ENCODE measurements around the gene FBXW10. TPM values are rescaled to one million over a fixed set of nuclear protein-coding genes. Genes with fewer than 3 reads are reported as not detected.
"Not testable (repeated sequence)": the region's sequence is repeated elsewhere in the genome, so short reads cannot be mapped to it uniquely, and the experiment has no call there.

FBXW10 gene
- total and polyA plus RNA-seq, 10 of the 15 experiments (the other 5 are each of a cell fraction or from before 2014, with no cell fraction given) = 0.01 to 0.11 TPM; not detected in 8

GRCh38 chr17:18755969-18756368 lies 12.1 kb downstream of the FBXW10 start:
- DNase-seq (ENCODE audit: low read depth, low spot score); in situ Hi-C loops (cut with MboI); ATAC-seq; POLR2A ChIA-PET; H2AFZ ChIP-seq (ENCODE audit: control insufficient read depth, low read depth, low read length); H3K4me2 ChIP-seq (ENCODE audit: control insufficient read depth, insufficient read depth); intact Hi-C loops (cut with micrococcal nuclease; ENCODE audit: unreplicated experiment); H3K36me3 ChIP-seq (ENCODE audit: control insufficient read depth in 2 of 2, insufficient read depth in 2 of 2, low read length in 1 of 2); BruUV-seq (replicated peaks); SMC1A ChIA-PET (ENCODE audit: uncharacterized antibody, unreplicated experiment); H3K27me3 ChIP-seq (replicated peaks in 1 of 2; ENCODE audit: control insufficient read depth in 2 of 2, insufficient read depth in 2 of 2, low read length in 1 of 2); H3K4me1 ChIP-seq (ENCODE audit: control insufficient read depth, insufficient read depth, low read length); RAD21 ChIA-PET (ENCODE audit: unreplicated experiment); CTCF ChIA-PET; H3K9ac ChIP-seq (ENCODE audit: control insufficient read depth, insufficient read depth, low read length); H3K27ac ChIP-seq (ENCODE audit: control insufficient read depth, insufficient read depth); H3K9me3 ChIP-seq (replicated peaks; ENCODE audit: control insufficient read depth, insufficient read depth, low read length); H4K20me1 ChIP-seq (ENCODE audit: control insufficient read depth, insufficient read depth); FAIRE-seq; H3K79me2 ChIP-seq (ENCODE audit: control insufficient read depth, insufficient read depth, low read length); H3K4me3 ChIP-seq: not testable (repeated sequence)
- WGBS (ENCODE audit: insufficient coverage, insufficient replicate concordance, low lambda C conversion rate, missing lambda C conversion rate) = 37% methylated on average over 4 of the region's 4 CpGs

- H3K4me1 ChIP-seq (ENCODE audit: control insufficient read depth, insufficient read depth, low read length); intact Hi-C loops (cut with micrococcal nuclease; ENCODE audit: unreplicated experiment); FAIRE-seq; BruUV-seq (replicated peaks); H2AFZ ChIP-seq (ENCODE audit: control insufficient read depth, low read depth, low read length); DNase-seq (ENCODE audit: low read depth, low spot score); POLR2A ChIA-PET; H3K4me2 ChIP-seq (ENCODE audit: control insufficient read depth, insufficient read depth); H3K27ac ChIP-seq (ENCODE audit: control insufficient read depth, insufficient read depth); RAD21 ChIA-PET (ENCODE audit: unreplicated experiment); SMC1A ChIA-PET (ENCODE audit: uncharacterized antibody, unreplicated experiment); H4K20me1 ChIP-seq (ENCODE audit: control insufficient read depth, insufficient read depth); ATAC-seq; in situ Hi-C loops (cut with MboI); H3K36me3 ChIP-seq (ENCODE audit: control insufficient read depth in 2 of 2, insufficient read depth in 2 of 2, low read length in 1 of 2); H3K27me3 ChIP-seq (replicated peaks in 1 of 2; ENCODE audit: control insufficient read depth in 2 of 2, insufficient read depth in 2 of 2, low read length in 1 of 2); H3K9ac ChIP-seq (ENCODE audit: control insufficient read depth, insufficient read depth, low read length); H3K79me2 ChIP-seq (ENCODE audit: control insufficient read depth, insufficient read depth, low read length); CTCF ChIA-PET; H3K4me3 ChIP-seq; H3K9me3 ChIP-seq (replicated peaks; ENCODE audit: control insufficient read depth, insufficient read depth, low read length): not testable (repeated sequence)
- WGBS (ENCODE audit: insufficient coverage, insufficient replicate concordance, low lambda C conversion rate, missing lambda C conversion rate) = 52% methylated on average over 8 of the region's 8 CpGs
Measured at GRCh38 chr17:18757368-18758044, 13.7 kb downstream of the FBXW10 start.

- H3K4me1 ChIP-seq (ENCODE audit: control insufficient read depth, insufficient read depth, low read length); H4K20me1 ChIP-seq (ENCODE audit: control insufficient read depth, insufficient read depth); H3K4me3 ChIP-seq; H3K4me2 ChIP-seq (ENCODE audit: control insufficient read depth, insufficient read depth); H3K9ac ChIP-seq (ENCODE audit: control insufficient read depth, insufficient read depth, low read length); in situ Hi-C loops (cut with MboI); intact Hi-C loops (cut with micrococcal nuclease; ENCODE audit: unreplicated experiment); H3K27me3 ChIP-seq (replicated peaks in 1 of 2; ENCODE audit: control insufficient read depth in 2 of 2, insufficient read depth in 2 of 2, low read length in 1 of 2); H2AFZ ChIP-seq (ENCODE audit: control insufficient read depth, low read depth, low read length); POLR2A ChIA-PET; H3K9me3 ChIP-seq (replicated peaks; ENCODE audit: control insufficient read depth, insufficient read depth, low read length); RAD21 ChIA-PET (ENCODE audit: unreplicated experiment); BruUV-seq (replicated peaks); CTCF ChIA-PET; SMC1A ChIA-PET (ENCODE audit: uncharacterized antibody, unreplicated experiment); ATAC-seq; H3K79me2 ChIP-seq (ENCODE audit: control insufficient read depth, insufficient read depth, low read length); FAIRE-seq; H3K27ac ChIP-seq (ENCODE audit: control insufficient read depth, insufficient read depth); DNase-seq (ENCODE audit: low read depth, low spot score); H3K36me3 ChIP-seq (ENCODE audit: control insufficient read depth in 2 of 2, insufficient read depth in 2 of 2, low read length in 1 of 2): not testable (repeated sequence)
- WGBS (ENCODE audit: insufficient coverage, insufficient replicate concordance, low lambda C conversion rate, missing lambda C conversion rate) = 55% methylated on average over 2 of the region's 6 CpGs
Measured at GRCh38 chr17:18758344-18758743, 14.5 kb downstream of the FBXW10 start.

- SMC1A ChIA-PET (ENCODE audit: uncharacterized antibody, unreplicated experiment); intact Hi-C loops (cut with micrococcal nuclease; ENCODE audit: unreplicated experiment); H3K27ac ChIP-seq (ENCODE audit: control insufficient read depth, insufficient read depth); H3K36me3 ChIP-seq (ENCODE audit: control insufficient read depth in 2 of 2, insufficient read depth in 2 of 2, low read length in 1 of 2); RAD21 ChIA-PET (ENCODE audit: unreplicated experiment); ATAC-seq; in situ Hi-C loops (cut with MboI); FAIRE-seq; BruUV-seq (replicated peaks); H4K20me1 ChIP-seq (ENCODE audit: control insufficient read depth, insufficient read depth); H3K4me2 ChIP-seq (ENCODE audit: control insufficient read depth, insufficient read depth); DNase-seq (ENCODE audit: low read depth, low spot score); H3K9me3 ChIP-seq (replicated peaks; ENCODE audit: control insufficient read depth, insufficient read depth, low read length); H3K4me1 ChIP-seq (ENCODE audit: control insufficient read depth, insufficient read depth, low read length); CTCF ChIA-PET; H3K9ac ChIP-seq (ENCODE audit: control insufficient read depth, insufficient read depth, low read length); H2AFZ ChIP-seq (ENCODE audit: control insufficient read depth, low read depth, low read length); H3K27me3 ChIP-seq (replicated peaks in 1 of 2; ENCODE audit: control insufficient read depth in 2 of 2, insufficient read depth in 2 of 2, low read length in 1 of 2); H3K4me3 ChIP-seq; POLR2A ChIA-PET; H3K79me2 ChIP-seq (ENCODE audit: control insufficient read depth, insufficient read depth, low read length): not testable (repeated sequence)
- 70% methylated on average over 6 of the region's 6 CpGs for WGBS (ENCODE audit: insufficient coverage, insufficient replicate concordance, low lambda C conversion rate, missing lambda C conversion rate)
Measured at GRCh38 chr17:18760221-18760620, 16.4 kb downstream of the FBXW10 start.

Measured in GM12878 (cell line).